Smooth muscle cell (in vitro differentiated cells): ENCODE measurements around the gene AMPH. TPM values are rescaled to one million over a fixed set of nuclear protein-coding genes. Genes with fewer than 3 reads are reported as not detected.

Source experiments
- DNase-seq: peaks from one replicate; lab custom pipeline; 2025; ENCODE audit not compliant: unreplicated experiment; lab: John Stamatoyannopoulos, UW
- H2AFZ ChIP-seq: fragments of 200-600 bp; sonication (generic); 2 replicates; pipeline ENCODE4 v1.6.0; 2016; ENCODE audit warnings: antibody characterized with exemption, low read depth, mild to moderate bottlenecking
- H3F3A ChIP-seq: fragments of 200-600 bp; sonication (generic); 2 replicates; pipeline ENCODE4 v1.6.0; 2017; ENCODE audit warnings: antibody characterized with exemption, low read depth
- H3K27ac ChIP-seq: fragments of 200-600 bp; sonication (generic); 2 replicates; pipeline ENCODE4 v1.5.1; 2016; ENCODE audit warnings: low read depth, mild to moderate bottlenecking
- H3K27me3 ChIP-seq: fragments of 200-600 bp; sonication (generic); 2 replicates; pipeline ENCODE4 v1.6.1; 2016; ENCODE audit warnings: low read depth, mild to moderate bottlenecking
- H3K36me3 ChIP-seq: fragments of 200-600 bp; sonication (generic); 2 replicates; pipeline ENCODE4 v1.5.1; 2016; ENCODE audit warnings: low read depth
- H3K4me1 ChIP-seq: fragments of 200-600 bp; sonication (generic); 2 replicates; pipeline ENCODE4 v1.5.1; 2016; ENCODE audit warnings: low read depth
- H3K4me2 ChIP-seq: fragments of 200-600 bp; sonication (generic); 2 replicates; pipeline ENCODE4 v1.6.0; 2016; ENCODE audit warnings: mild to moderate bottlenecking
- H3K4me3 ChIP-seq: fragments of 200-600 bp; sonication (generic); 2 replicates; pipeline ENCODE4 v1.5.1; 2016; ENCODE audit warnings: mild to moderate bottlenecking
- H3K79me2 ChIP-seq: fragments of 200-600 bp; sonication (generic); 2 replicates; pipeline ENCODE4 v1.6.0; 2016; ENCODE audit warnings: low read depth, mild to moderate bottlenecking
- H3K9ac ChIP-seq: fragments of 200-600 bp; sonication (generic); 2 replicates; pipeline ENCODE4 v1.6.0; 2016; ENCODE audit warnings: low read depth
- H3K9me3 ChIP-seq: fragments of 200-600 bp; sonication (generic); replicated peaks from 2 replicates; pipeline ENCODE4 v1.5.1; 2016; ENCODE audit warnings: low read depth
- H4K20me1 ChIP-seq: fragments of 200-600 bp; sonication (generic); 2 replicates; pipeline ENCODE4 v1.6.0; 2016; ENCODE audit warnings: low read depth
- CTCF ChIP-seq: fragments of 200-600 bp; sonication (generic); IDR thresholded peaks from 2 replicates; pipeline ENCODE4 v1.5.1; 2017; ENCODE audit warnings: borderline replicate concordance, mild to moderate bottlenecking, antibody characterized with exemption; ENCODE audit not compliant: insufficient read depth, poor library complexity, severe bottlenecking
- WGBS: methylation state at CpG from one replicate; pipeline ENCODE4 v1.1.7; 2016; ENCODE audit warnings: low lambda C conversion rate; 5-methylcytosine and 5-hydroxymethylcytosine counted together
- polyA plus RNA-seq: library from polyadenylated mRNA; unstranded; fragments of >200 nt; fragmentation: Nextera tagmentation; extraction: Ambion mirVana; gene quantifications from 2 replicates; pipeline ENCODE4 v1.2.1, GENCODE V29; 2016
- total RNA-seq: library from RNA; depleted of rRNA; stranded (reverse); fragments of >200 nt; gene quantifications from 2 replicates; pipeline ENCODE4 v1.2.3, GENCODE V29; 2014

Gene AMPH
- total and polyA plus RNA-seq, 2 experiments from 2014 or later, result 1.6 to 2.4 TPM

GRCh38 chr7:38565289-38565688 lies 65.9 kb downstream of the AMPH start:
- 72% methylated on average over 2 of the region's 2 CpGs for whole genome bisulfite sequencing
- Histone ChIP-seq H2AFZ (no peak overlapping the region), H3K79me2 (no peaks in the 10 kb centered on the region), H3K27me3 (no peaks in the 10 kb centered on the region), H4K20me1 (no peaks in the 10 kb centered on the region), H3K27ac (no peak overlapping the region), H3F3A (no peaks in the 10 kb centered on the region), H3K4me1 (no peaks in the 10 kb centered on the region), H3K9ac (no peak overlapping the region), H3K9me3 (no peaks in the 10 kb centered on the region), H3K4me3 (no peak overlapping the region), H3K4me2 (no peak overlapping the region), H3K36me3 (no peaks in the 10 kb centered on the region)
- no peak for TF ChIP-seq CTCF
- no peak for DNase-seq

GRCh38 chr7:38563741-38564140 lies 67.4 kb downstream of the AMPH start:
- no peak overlapping the region for H3K4me2 ChIP-seq
- no peak overlapping the region for H2AFZ ChIP-seq
- H3K9ac ChIP-seq, result no peak overlapping the region
- DNase-seq, result no peak
- TF ChIP-seq CTCF, result no peak
- H3F3A ChIP-seq, result no peaks in the 10 kb centered on the region
- H3K9me3 ChIP-seq, result no peaks in the 10 kb centered on the region
- no peaks in the 10 kb centered on the region for H3K36me3 ChIP-seq
- no peaks in the 10 kb centered on the region for H4K20me1 ChIP-seq
- 95% methylated on average over 2 of the region's 2 CpGs for WGBS
- H3K79me2 ChIP-seq, result no peaks in the 10 kb centered on the region
- no peaks in the 10 kb centered on the region for H3K4me1 ChIP-seq
- no peaks in the 10 kb centered on the region for H3K27me3 ChIP-seq
- H3K4me3 ChIP-seq, result no peak overlapping the region
- H3K27ac ChIP-seq, result no peak overlapping the region

- H3K4me2 ChIP-seq, result no peak overlapping the region
- H3F3A ChIP-seq, result no peaks in the 10 kb centered on the region
- WGBS, result 93% methylated on average over 3 of the region's 3 CpGs
- H4K20me1 ChIP-seq, result no peaks in the 10 kb centered on the region
- H3K36me3 ChIP-seq, result no peaks in the 10 kb centered on the region
- H3K4me1 ChIP-seq, result peaks cover 10% of the 10 kb centered on the region
- no peak for TF ChIP-seq CTCF
- DNase-seq, result no peak
- H3K9ac ChIP-seq, result no peak overlapping the region
- no peaks in the 10 kb centered on the region for H3K9me3 ChIP-seq
- no peak overlapping the region for H3K4me3 ChIP-seq
- H3K27ac ChIP-seq, result no peak overlapping the region
- H3K27me3 ChIP-seq, result no peaks in the 10 kb centered on the region
- H2AFZ ChIP-seq, result no peak overlapping the region
- H3K79me2 ChIP-seq, result no peaks in the 10 kb centered on the region
Measured at GRCh38 chr7:38561166-38561565, 70.0 kb downstream of the AMPH start.

- no peak overlapping the region for H3K4me2 ChIP-seq
- H3K4me3 ChIP-seq, result no peak overlapping the region
- no peaks in the 10 kb centered on the region for H3F3A ChIP-seq
- no peak overlapping the region for H3K27ac ChIP-seq
- no peaks in the 10 kb centered on the region for H3K27me3 ChIP-seq
- no peaks in the 10 kb centered on the region for H4K20me1 ChIP-seq
- H3K79me2 ChIP-seq, result no peaks in the 10 kb centered on the region
- DNase-seq, result no peak
- no peak overlapping the region for H2AFZ ChIP-seq
- H3K9me3 ChIP-seq, result no peaks in the 10 kb centered on the region
- no peaks in the 10 kb centered on the region for H3K36me3 ChIP-seq
- TF ChIP-seq CTCF, result no peak
- H3K4me1 ChIP-seq, result peaks cover 10% of the 10 kb centered on the region
- no peak overlapping the region for H3K9ac ChIP-seq
- WGBS, result 74% methylated on average over 7 of the region's 7 CpGs
Measured at GRCh38 chr7:38558761-38559345, 72.3 kb downstream of the AMPH start.
